HG03045 (cell line): ENCODE measurements around the gene LRCH1.

Experiments
- ATAC-seq: cut with Tn5 transposase; IDR thresholded peaks from one replicate; pipeline ENCODE4 v1.9.1; 2021; ENCODE audit warnings: mild to moderate bottlenecking, moderate library complexity; ENCODE audit not compliant: unreplicated experiment

The LRCH1 gene

GRCh38 chr13:46775385-46776107 is 222.6 kb downstream of the LRCH1 start:
- ATAC-seq, result no peak

DNA sequence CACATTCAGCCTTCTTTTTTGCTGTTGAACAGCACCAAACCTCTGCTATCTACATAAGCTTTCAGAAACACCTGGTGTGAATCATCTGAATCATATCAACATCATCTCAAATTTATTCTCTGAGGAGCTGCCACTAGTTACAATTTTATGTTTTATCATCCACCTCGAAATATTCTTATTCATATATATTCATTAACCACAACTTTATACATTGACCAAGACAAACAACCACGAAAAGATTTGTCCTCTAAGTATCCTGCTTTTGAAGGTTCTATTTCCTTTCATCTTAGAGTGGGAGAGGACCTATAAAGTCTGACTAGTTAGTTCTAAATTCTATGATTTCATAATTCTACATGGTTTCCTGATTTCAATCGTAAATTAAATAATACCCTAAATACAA is 225.1 kb downstream of the LRCH1 start:
- no peak for ATAC-seq

DNA sequence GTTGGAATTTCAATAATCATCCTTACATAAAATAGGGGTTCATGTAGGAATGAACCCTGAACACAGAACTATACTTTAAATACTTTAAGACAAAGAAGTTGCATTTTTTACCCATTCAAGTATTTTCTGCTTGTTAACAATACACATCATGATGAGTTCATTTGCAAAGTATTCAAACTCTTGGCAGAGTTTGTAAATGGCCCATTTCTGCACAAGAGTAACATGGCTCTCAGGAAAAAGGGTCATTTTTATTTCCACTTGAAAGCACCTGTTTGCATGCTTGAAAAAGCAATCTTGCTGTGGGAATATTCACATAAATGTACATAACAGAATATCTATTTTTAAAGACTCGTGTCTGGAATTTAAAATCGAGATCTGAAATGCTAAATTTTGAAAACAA is 225.9 kb downstream of the LRCH1 start:
- ATAC-seq, result no peak

GRCh38 chr13:46782066-46782465 is 229.1 kb downstream of the LRCH1 start:
- ATAC-seq, result no peak

DNA sequence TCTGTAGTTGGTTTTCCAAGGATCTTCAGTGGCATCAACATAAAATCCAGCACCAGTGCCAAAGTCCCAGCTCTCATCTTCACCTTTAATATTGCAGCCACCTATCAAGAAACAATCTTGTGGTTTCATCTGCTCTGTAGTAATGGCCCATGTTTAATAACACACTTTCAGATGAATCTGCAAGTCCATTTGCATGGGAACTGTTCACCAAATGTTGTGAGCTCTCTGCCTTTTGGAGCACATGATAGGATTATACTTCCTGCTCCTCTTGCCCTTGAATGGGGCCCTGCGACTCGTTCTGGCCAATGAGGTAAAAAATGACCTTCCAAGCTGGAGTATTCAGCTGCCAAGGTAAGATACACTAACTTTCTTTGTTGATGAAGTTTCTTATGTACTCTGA is 229.7 kb downstream of the LRCH1 start:
- no peak for ATAC-seq

GRCh38 chr13:46783504-46783903 is 230.5 kb downstream of the LRCH1 start:
- ATAC-seq, result no peak

DNA sequence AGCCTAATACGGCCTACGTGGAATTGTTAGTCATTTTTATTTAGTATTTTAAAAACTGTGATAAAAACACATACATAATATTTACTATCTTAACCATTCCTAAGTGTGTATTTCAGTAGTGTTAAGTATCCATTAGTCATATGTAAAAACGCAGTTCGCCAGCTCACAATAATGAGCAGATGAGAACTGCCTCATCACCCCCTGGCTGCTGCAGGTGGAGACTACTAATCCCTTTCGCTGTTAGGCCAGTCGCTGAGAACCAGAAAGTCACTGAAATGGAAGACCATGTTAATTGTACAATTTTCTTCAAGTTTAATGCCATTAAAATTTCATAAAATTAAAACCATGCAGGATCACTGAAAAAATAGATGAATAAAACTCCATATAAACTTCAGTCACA is 242.4 kb downstream of the LRCH1 start:
- ATAC-seq, result no peak

GRCh38 chr13:46796129-46796514 is 243.2 kb downstream of the LRCH1 start:
- ATAC-seq, result no peak

GRCh38 chr13:46796515-46797474 is 243.8 kb downstream of the LRCH1 start, which contains the start of gene ESD:
TSS of gene ESD (minus strand) at chr13:46797161. CDS start at chr13:46791413, 5,748 bp downstream.
- ATAC-seq, result peak; percentile 91

DNA sequence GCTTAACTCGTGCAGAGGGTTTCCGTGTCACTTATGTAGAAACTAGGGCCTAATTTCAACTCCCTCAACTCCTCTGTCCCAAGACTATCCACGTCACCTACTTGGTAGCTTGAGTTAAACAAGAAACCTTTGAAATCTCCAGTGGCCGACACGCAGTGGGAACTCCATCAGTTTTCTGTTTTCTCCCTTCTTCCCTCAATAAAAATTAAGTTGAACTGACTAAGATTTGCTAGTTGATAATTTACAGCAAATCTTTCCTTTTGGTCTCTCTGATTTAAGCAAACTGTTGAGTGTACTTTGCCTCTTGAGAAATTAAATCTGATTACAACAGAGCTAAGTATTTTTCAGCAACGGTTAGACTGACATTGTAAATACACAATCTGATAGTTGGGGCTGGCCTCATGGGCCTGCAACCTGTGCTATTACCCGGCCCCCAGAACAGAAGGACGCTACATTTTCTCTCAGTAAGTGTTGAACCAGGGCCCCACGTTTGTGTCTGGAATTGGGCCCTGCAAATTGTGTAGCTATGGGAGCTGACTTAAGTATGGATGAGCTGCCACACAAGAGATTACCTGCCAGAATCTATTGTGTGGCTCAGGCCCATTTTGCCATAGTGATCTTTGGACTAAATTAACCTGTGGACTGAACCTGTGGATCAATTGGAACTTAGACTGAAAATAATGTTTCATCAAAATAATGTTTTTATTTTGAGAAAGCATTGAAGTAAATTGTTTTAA is 244.7 kb downstream of the LRCH1 start:
- no peak for ATAC-seq

DNA sequence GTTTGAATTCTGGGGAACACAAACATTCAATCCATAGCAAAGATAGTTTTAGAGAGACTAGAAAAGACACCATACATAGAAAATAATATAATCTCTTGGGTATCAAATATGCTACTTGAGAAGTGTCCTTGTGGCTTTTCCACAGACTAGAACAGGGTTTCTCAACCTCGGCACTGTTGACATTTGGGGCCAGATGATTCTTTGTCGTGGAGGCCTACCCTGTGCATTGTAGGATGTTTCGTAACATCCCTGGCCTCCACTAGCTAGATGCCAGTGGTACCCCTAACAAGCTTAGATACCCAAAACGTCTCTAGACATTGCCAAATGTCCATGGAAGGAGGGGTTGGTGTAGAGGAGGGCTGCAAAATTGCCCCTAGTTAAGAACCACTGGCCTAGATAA is 246.2 kb downstream of the LRCH1 start:
- no peak for ATAC-seq

- no peak for ATAC-seq
Observed at GRCh38 chr13:46801858-46802257, 248.9 kb downstream of the LRCH1 start.
